AG10803 (cell line): ENCODE data around the gene HLX.

Experiments
- DNase-seq: peaks from one replicate; pipeline ENCODE4 v3.0.0; 2010; ENCODE audit warnings: low read depth
- H3K4me3 ChIP-seq: 2 replicates; pipeline ENCODE4 v1.5.1; 2011; ENCODE audit warnings: mild to moderate bottlenecking, low read length, control low read depth
- TF ChIP-seq, protein P1 (sequence below): conservative IDR thresholded peaks from 2 replicates; pipeline ENCODE4 v1.5.1; 2011; ENCODE audit warnings: mild to moderate bottlenecking, low read length, control low read depth, inconsistent platforms

HLX gene

DNA sequence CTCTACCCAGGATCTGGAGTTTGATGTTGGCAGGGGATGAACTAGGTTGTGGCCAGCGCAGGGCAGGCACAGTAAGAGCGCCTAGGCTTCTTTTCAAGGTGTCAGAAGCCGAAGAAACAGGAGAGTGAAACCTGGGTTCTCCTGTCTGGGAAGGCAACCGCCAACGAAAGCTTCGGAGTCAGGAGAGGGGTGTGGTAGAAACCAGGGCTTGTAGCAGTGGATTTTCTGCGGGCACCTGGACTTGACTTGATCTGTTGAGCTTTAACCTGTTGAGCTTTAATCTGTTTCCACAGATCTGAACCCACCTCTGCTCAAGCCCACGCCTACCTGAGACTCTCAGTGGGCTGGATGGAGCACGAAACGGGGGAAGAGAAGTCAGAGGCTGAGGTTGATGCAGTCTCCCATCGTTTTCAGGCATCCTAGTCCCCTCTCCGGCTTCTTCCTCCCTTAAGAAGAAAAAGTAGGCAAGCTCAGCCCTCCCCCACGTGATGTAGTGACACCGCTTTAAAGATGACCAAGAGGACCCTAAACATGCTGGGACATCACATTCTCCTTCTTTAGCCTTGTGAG, 9.3 kb downstream of the HLX start:
- DNase-seq: no peak
- TF ChIP-seq, protein P1, sequence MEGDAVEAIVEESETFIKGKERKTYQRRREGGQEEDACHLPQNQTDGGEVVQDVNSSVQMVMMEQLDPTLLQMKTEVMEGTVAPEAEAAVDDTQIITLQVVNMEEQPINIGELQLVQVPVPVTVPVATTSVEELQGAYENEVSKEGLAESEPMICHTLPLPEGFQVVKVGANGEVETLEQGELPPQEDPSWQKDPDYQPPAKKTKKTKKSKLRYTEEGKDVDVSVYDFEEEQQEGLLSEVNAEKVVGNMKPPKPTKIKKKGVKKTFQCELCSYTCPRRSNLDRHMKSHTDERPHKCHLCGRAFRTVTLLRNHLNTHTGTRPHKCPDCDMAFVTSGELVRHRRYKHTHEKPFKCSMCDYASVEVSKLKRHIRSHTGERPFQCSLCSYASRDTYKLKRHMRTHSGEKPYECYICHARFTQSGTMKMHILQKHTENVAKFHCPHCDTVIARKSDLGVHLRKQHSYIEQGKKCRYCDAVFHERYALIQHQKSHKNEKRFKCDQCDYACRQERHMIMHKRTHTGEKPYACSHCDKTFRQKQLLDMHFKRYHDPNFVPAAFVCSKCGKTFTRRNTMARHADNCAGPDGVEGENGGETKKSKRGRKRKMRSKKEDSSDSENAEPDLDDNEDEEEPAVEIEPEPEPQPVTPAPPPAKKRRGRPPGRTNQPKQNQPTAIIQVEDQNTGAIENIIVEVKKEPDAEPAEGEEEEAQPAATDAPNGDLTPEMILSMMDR: no peak

DNA sequence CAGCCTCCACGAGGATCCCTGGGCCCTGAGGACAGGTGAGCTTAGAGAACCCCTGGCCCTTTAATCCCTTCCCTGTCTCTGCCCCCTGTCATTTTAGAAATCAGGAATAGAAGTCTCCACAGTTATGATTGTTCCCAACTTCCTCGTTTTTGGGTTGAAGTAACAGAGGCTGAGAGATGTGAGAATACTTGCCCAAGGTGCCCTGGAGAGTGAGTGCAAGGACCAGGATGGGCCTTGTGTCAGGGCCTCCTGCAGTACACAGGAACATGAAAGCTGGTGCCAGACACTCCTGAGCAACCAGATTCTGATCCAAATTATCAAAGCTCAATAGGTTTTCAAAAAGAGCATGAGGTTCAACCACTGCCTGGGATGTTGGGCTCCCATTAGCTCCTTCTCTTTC, 10.1 kb downstream of the HLX start:
- DNase-seq: no peak
- H3K4me3 ChIP-seq: no peak overlapping the region
- TF ChIP-seq, protein P1: no peak

More for the DNA sequence above, 9.3 kb downstream of the HLX start:
- no peak overlapping the region for H3K4me3 ChIP-seq

DNA sequence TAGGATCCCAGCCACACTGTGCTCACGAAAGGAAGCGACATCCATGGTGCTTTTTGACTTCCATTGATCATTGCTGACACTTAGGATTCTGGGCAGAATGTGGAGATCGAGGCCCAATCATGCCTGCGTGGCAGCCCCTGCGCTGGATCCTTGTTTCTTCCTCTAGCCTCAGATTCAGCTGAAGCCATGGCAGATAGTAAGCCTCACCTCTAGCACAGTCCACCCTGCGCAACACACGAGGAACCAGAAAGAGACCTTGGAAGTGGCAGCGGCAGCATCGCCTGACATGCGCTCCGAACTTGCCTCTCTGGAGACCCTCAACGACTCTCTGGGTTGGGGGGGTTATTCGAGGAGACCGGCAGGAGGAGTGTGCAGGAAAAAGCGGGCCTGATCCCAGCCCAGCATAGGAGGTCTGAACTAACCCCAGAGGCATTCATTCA, 10.6 kb downstream of the HLX start:
- no peak for DNase-seq
- no peak overlapping the region for H3K4me3 ChIP-seq
- TF ChIP-seq, protein P1: no peak

DNA sequence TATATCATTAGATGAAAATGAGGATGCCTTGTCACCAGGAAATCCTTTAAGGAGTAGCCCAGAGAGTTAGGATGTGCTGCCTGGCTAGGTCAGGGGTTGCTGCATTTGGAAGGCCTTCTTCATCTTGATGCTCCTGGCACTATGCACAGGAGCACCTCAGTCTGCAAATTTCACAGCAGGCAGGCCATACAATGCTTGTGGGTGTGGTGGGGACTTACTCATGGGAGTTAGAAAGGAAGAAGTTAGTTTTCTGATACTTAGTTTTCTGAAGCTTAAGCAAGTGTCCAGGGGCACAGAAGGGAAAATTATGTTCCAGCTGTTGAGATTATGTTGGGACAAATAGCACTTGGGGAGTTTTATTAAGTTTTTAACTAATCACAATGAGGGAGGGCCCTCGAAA, 11.4 kb downstream of the HLX start:
- no peak for DNase-seq
- no peak overlapping the region for H3K4me3 ChIP-seq
- TF ChIP-seq, protein P1: no peak

DNA sequence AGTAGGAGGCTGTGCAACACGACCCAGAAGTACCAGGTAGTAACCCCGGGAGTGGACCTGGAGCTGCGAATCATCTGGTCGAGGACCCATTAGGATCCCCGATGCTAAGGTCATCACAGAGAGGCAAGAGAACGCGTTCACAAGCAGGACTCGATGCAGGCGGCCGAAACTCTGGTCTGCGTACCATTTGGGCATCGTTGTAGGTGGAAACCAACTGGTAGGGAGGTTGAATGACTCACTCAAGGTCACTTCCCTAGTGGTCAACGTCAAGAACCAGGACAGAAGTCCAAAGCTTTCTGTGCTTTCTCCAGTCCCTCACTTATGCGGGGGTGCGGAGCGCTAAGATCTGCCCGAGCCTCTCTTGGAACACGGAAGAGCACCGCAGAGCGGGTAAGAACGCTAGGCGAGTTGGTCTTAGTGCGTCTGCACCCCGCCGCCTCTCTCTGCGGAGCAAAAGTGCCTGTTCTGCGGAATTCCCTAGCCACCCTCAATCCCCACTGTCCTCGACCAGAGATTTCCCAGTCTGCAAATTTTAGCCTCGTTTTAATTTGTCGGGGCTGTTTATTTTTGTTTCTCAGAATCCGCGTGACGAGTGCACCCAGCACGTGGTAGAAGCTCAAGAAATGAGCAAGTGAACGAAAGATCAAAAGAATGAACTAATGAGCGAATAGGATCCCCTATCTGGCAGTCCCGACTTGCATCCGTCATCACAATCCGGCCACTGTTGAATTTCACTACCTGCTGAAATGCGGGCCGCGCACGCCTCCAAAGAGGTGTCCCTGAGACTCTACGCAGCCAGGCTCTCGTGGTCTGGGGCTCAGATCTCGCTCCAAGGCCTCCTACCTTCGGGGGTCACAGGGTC, 12.2 kb downstream of the HLX start:
- DNase-seq: no peak
- TF ChIP-seq, protein P1: no peak
- no peak overlapping the region for H3K4me3 ChIP-seq

DNA sequence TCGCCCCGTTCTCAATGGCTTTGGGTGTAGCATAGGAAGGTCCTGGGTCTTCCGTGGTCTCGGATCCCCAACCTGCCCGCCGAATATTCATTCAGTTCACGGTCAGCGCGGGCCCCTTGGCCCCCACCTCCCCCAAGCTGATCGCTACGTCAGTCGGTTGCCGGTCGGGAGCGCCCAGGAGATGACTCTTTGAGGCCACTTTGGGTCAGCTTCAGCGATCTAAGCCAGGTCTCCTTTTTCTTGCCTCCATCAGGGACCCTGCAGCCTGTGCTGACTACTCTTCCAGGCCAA, 12.8 kb downstream of the HLX start:
- no peak overlapping the region for H3K4me3 ChIP-seq
- no peak for DNase-seq
- TF ChIP-seq, protein P1: no peak
